Coronary artery (tissue), 2 donors: ENCODE results near the gene KRT3.

Experiments
- DNase-seq: peaks from one replicate; pipeline ENCODE4 v3.0.0-alpha.2; 2017; ENCODE audit warnings: low spot score
- H3K27ac ChIP-seq, 2 donors: fragments of 200-600 bp; sonication (generic); one replicate each; pipeline ENCODE4 v1.5.1; 2016 to 2019
- H3K4me3 ChIP-seq: fragments of 200-600 bp; sonication (generic); 2 replicates; pipeline ENCODE4 v1.5.1; 2016; ENCODE audit warnings: mild to moderate bottlenecking, moderate library complexity
- TF ChIP-seq, protein P1 (sequence below): fragments of 200-600 bp; sonication (generic); IDR thresholded peaks from one replicate; pipeline ENCODE4 v1.5.1; 2019; ENCODE audit warnings: antibody characterized with exemption

The KRT3 gene

DNA sequence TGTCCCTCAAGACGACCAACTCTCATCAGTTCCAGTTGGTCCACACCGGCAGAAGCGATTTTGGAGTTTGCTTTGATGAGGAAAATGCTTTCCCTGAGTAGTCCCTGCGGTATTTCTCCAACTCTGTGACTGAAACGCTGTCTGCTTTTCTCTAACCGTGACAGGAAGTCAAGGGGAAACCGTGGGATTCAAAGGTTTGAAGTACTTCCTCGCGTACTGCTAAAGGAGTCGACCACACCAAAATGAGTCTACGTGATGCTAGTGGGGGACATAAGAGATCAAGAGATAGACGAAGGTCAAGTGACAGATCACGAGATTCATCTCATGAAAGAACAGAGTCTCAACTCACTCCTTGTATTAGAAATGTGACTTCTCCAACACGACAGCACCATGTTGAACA lies 47.3 kb downstream of the KRT3 start:
- Histone ChIP-seq H3K27ac (no peak overlapping the region), H3K4me3 (no peak overlapping the region)
- no peak for DNase-seq
- TF ChIP-seq, protein P1, sequence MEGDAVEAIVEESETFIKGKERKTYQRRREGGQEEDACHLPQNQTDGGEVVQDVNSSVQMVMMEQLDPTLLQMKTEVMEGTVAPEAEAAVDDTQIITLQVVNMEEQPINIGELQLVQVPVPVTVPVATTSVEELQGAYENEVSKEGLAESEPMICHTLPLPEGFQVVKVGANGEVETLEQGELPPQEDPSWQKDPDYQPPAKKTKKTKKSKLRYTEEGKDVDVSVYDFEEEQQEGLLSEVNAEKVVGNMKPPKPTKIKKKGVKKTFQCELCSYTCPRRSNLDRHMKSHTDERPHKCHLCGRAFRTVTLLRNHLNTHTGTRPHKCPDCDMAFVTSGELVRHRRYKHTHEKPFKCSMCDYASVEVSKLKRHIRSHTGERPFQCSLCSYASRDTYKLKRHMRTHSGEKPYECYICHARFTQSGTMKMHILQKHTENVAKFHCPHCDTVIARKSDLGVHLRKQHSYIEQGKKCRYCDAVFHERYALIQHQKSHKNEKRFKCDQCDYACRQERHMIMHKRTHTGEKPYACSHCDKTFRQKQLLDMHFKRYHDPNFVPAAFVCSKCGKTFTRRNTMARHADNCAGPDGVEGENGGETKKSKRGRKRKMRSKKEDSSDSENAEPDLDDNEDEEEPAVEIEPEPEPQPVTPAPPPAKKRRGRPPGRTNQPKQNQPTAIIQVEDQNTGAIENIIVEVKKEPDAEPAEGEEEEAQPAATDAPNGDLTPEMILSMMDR: no peak

DNA sequence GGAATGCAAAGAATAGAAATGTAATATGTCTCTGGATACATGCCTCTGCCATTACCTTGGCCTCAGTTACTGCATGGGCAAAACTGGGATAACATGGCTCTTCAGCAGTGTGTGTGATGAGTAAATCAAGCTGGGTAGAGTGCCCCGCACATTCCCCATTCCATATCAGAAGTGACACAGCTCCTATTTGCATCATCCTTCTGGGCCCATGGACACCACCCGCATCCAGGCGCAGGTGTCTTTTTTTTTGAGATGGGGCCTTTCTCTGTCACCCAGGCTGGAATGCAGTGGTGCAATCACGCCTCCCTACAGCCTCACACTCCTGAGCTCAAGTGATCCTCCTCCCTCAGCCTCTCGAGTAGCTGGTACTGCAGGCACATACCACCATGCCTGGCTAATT lies 50.4 kb downstream of the KRT3 start:
- Histone ChIP-seq H3K4me3 (no peak overlapping the region), H3K27ac (no peak overlapping the region)
- no peak for DNase-seq
- TF ChIP-seq, protein P1: no peak

DNA sequence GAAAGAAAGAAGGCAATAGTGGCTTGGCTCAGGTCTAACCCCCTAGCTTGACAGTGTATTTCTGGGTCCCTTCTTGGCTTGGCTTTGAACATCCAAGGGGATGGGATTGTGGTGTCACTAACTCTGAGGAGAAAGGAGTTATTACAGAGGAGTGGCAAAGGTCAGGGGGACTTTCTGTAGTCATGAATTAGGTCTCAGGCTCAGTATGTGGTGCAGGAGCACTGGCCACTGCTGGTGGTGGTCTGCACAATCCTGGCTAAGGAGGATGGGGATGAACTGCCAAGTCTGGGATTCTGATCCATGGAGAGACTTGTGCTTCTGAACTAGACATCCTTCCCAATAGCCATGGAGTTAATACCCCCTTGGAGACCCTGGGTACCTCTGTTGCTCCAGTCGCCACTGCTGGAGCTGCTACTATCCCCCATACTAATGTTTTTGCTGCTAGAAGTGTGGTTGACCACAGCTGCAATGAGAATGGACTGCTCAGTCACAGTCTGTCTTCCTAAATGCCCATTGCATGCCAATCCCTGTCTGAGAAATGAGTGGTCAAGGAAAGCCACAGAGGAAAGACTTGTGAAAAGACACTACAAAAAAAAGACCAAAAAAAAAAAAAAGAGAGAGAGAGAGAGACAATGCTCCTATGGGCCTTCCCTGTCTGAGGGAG lies 51.3 kb downstream of the KRT3 start:
- TF ChIP-seq, protein P1: no peak
- H3K4me3 ChIP-seq: no peak overlapping the region
- no peak for DNase-seq
- H3K27ac ChIP-seq: no peak overlapping the region

DNA sequence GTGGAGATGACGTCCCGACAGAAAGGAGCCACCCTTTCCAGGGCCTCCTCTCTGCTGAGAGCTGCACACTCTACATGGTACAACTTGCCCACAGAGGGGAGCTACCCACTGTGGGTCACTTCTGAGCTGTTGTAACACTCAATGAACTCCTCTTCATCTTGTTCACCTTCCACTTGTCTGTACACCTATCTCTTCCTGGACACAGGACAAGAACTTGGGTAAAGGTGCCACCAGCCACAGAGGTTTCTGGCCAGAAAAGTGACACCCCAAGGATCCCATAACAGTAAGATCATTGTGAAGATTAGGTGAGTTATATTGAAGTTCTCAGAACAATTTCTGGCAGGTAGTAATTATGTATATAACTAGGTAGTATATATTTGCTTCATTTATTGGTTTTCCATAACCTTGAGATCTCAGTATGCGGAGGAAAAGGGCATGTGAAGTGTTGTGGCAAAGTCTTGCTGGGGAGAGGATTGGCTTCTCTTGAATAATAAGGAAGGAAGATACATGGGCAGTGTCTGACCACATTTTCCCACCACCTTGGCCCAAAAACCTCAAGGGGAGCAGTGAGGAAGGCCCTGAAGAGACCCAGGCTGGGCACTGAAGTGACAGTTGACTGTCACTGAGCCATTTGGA lies 53.0 kb downstream of the KRT3 start:
- Histone ChIP-seq H3K4me3 (no peak overlapping the region), H3K27ac (no peak overlapping the region)
- TF ChIP-seq, protein P1: no peak
- DNase-seq: no peak

DNA sequence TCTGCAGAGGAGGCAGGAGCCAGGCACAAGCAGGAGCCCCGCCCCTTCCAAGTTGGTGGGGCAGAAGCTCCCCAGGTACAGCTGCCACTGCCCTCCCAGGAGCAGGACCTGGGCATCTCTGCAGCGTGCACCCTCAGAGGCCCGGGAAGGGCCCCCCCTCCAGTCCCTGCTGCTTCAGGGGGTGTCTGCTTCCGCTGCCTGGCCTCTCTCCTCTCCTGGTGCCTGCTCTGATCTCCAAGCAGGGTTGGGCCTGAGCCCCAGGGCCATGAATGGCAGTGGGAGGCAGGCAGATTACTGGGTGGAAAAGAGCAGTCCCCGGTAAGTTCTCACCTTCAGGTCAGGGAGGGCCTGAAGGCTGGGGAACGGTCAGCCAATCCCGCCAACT lies 53.7 kb downstream of the KRT3 start:
- Histone ChIP-seq H3K27ac (no peak overlapping the region), H3K4me3 (no peak overlapping the region)
- TF ChIP-seq, protein P1: no peak
- no peak for DNase-seq

DNA sequence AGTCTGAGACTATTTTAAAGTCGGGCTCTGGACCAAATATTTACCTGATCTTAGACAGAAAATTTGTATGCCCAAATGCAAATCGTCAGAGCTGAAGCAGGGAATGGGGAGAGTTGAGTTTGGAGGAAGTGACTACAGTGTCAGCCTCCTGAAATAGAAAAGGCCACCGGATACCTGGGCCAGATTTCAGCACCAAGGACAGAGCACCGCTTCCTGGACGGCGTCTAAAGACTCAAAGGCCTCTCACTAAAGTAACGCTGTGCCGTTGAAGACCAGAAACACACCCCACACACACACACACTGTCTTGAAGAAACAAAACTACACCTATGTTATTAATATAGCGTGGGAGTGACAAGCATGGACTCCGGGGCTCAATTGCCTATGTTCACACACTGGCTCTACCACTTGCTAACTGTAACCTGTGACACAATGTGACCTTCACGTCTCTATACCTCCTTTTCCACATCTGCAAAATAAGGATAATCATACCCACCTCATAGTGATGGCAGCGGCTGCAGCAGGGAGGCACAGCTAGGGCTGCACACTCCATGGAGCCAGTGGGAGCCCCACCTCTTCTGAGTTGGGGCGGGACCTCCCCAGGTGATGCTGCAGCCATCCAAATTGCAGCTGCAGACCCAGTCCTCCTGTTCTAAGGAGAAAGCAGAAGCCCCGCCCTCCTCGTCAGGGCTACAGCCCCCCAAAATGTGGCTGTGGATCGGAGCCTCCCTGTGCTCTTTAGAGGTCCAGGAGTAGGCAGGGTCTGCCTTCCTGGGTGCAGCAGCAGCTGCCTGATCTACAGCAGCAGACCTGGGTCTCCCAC lies 54.3 kb downstream of the KRT3 start:
- H3K4me3 ChIP-seq: no peak overlapping the region
- H3K27ac ChIP-seq: no peak overlapping the region
- TF ChIP-seq, protein P1: no peak
- no peak for DNase-seq
